ENCODE data around the gene KRT80.

GRCh38 chr12:52130711-52131110 is 61.1 kb downstream of the KRT80 start:
- TF ChIP-seq POLR2A (IDR thresholded peaks at IDR 0.05) (no peak), POLR2AphosphoS5 (IDR thresholded peaks at IDR 0.05; ENCODE audit: insufficient read depth in 1 of 2, low read depth in 1 of 2) (no peak)

All from vagina (tissue), 2 donors.